H1 (cell line): ENCODE data around the gene ADPRM. TPM values are rescaled to one million over a fixed set of nuclear protein-coding genes. Genes with fewer than 3 reads are reported as not detected.
A peak's percentile ranks its signal among the peaks of the same experiment; 100 is the strongest.
"Not testable (repeated sequence)": the region's sequence is repeated elsewhere in the genome, so short reads cannot be mapped to it uniquely, and the experiment has no call there.

Source experiments
- CTCF ChIA-PET: fragments of 300-600 bp; sonication (Branson Sonifier 250); formaldehyde crosslinking; loops from one replicate; lab custom pipeline; 2021; ENCODE audit not compliant: partially characterized antibody; lab: Charles Lee
- POLR2A ChIA-PET: fragments of 300-600 bp; sonication (Branson Sonifier 250); formaldehyde crosslinking; loops from one replicate; lab custom pipeline; 2021; ENCODE audit warnings: inconsistent platforms; ENCODE audit not compliant: partially characterized antibody; lab: Charles Lee
- DNase-seq, 2 experiments: peaks; one replicate each; pipeline versions ENCODE4 v3.0.0 to v3.0.0-alpha.2; 2010 to 2022; ENCODE audit warnings: low spot score in 2 of 2, low read depth in 1 of 2, mixed read lengths in 1 of 2
- FAIRE-seq: peaks from 2 replicates; lab custom pipeline; 2011; peaks lifted over from hg19 to GRCh38; lab: Jason Lieb, UNC
- H2AFZ ChIP-seq: 2 replicates; pipeline ENCODE4 v1.8.1; 2012; ENCODE audit warnings: low read length, inconsistent platforms
- H2AK5ac ChIP-seq: 2 replicates; pipeline ENCODE4 v1.6.1; 2013; ENCODE audit warnings: low read depth, low read length
- H2BK120ac ChIP-seq: replicated peaks from 2 replicates; pipeline ENCODE3; 2013; ENCODE audit warnings: low read depth, low read length, inconsistent platforms
- H2BK12ac ChIP-seq: 2 replicates; pipeline ENCODE4 v1.6.1; 2013; ENCODE audit warnings: low read depth, low read length
- H2BK15ac ChIP-seq: 2 replicates; pipeline ENCODE4 v1.6.1; 2013; ENCODE audit warnings: low read length
- H2BK20ac ChIP-seq: 2 replicates; pipeline ENCODE4 v1.6.1; 2013; ENCODE audit warnings: low read length
- H2BK5ac ChIP-seq: 2 replicates; pipeline ENCODE4 v1.6.1; 2013; ENCODE audit warnings: low read depth, low read length
- H3K14ac ChIP-seq: 2 replicates; pipeline ENCODE4 v1.6.1; 2013; ENCODE audit warnings: inconsistent platforms; ENCODE audit not compliant: insufficient read length
- H3K18ac ChIP-seq: 2 replicates; pipeline ENCODE4 v1.6.1; 2013; ENCODE audit warnings: low read length; ENCODE audit errors: extremely low read depth
- H3K23ac ChIP-seq: 2 replicates; pipeline ENCODE4 v1.6.1; 2013; ENCODE audit warnings: inconsistent platforms; ENCODE audit not compliant: insufficient read length
- H3K23me2 ChIP-seq: 2 replicates; pipeline ENCODE4 v1.6.1; 2013; ENCODE audit warnings: low read depth, low read length
- H3K27ac ChIP-seq: 2 replicates; pipeline ENCODE4 v1.6.1; 2011; ENCODE audit warnings: low read depth, low read length, inconsistent platforms
- H3K27me3 ChIP-seq, 4 experiments: replicated peaks in 1 of 4; 1 replicate in 1 of 4; 2 replicates in 3 of 4; pipeline versions ENCODE4 v1.6.1 to v1.8.1; 2011 to 2013; ENCODE audit warnings: low read length in 3 of 4, mild to moderate bottlenecking in 3 of 4, inconsistent platforms in 2 of 4, mixed read lengths in 2 of 4, moderate library complexity in 1 of 4; ENCODE audit not compliant: control insufficient read depth in 3 of 4, insufficient read depth in 3 of 4; ENCODE audit errors: extremely low read depth in 1 of 4
- H3K36me3 ChIP-seq, 4 experiments: 2 replicates each; pipeline versions ENCODE4 v1.6.1 to v1.8.1; 2011 to 2013; ENCODE audit warnings: mild to moderate bottlenecking in 4 of 4, low read length in 3 of 4, moderate library complexity in 2 of 4, control low read depth in 1 of 4, inconsistent platforms in 1 of 4; ENCODE audit not compliant: insufficient read depth in 4 of 4, control insufficient read depth in 2 of 4
- H3K4ac ChIP-seq: replicated peaks from 2 replicates; pipeline ENCODE3; 2013; ENCODE audit warnings: low read length, low read depth, mixed read lengths, inconsistent platforms; ENCODE audit not compliant: insufficient read length
- H3K4me1 ChIP-seq, 4 experiments: replicated peaks in 1 of 4; 1 replicate in 1 of 4; 2 replicates in 3 of 4; pipeline versions ENCODE4 v1.6.1 to v1.8.1; 2011 to 2013; ENCODE audit warnings: low read length in 3 of 4, inconsistent platforms in 2 of 4, mixed read lengths in 1 of 4; ENCODE audit not compliant: insufficient read depth in 4 of 4, control insufficient read depth in 3 of 4
- H3K4me2 ChIP-seq, 2 experiments: 2 replicates each; pipeline versions ENCODE4 v1.6.1 to v1.8.1; 2011 to 2013; ENCODE audit warnings: low read depth in 2 of 2, low read length in 2 of 2, control low read depth in 1 of 2, inconsistent platforms in 1 of 2, mild to moderate bottlenecking in 1 of 2; ENCODE audit not compliant: insufficient read depth in 1 of 2
- H3K4me3 ChIP-seq, 4 experiments: fragments of 200-600, 300-600 bp in 1 of 4; sonication (generic), shearing (Covaris generic), sonication (Bioruptor Twin) in 1 of 4; 2 replicates each; pipeline versions ENCODE4 v1.5.1 to v1.8.1; 2011 to 2016; ENCODE audit warnings: low read length in 4 of 4, low read depth in 3 of 4, control low read depth in 2 of 4, inconsistent platforms in 2 of 4, mild to moderate bottlenecking in 2 of 4, mixed read lengths in 1 of 4, moderate library complexity in 1 of 4; ENCODE audit not compliant: insufficient read depth in 2 of 4; ENCODE audit errors: extremely low read depth in 1 of 4
- H3K56ac ChIP-seq: replicated peaks from 2 replicates; pipeline ENCODE3; 2013; ENCODE audit warnings: low read depth, mild to moderate bottlenecking, mixed read lengths, low read length, inconsistent platforms; ENCODE audit not compliant: insufficient read length
- H3K79me1 ChIP-seq: 2 replicates; pipeline ENCODE4 v1.6.1; 2013; ENCODE audit warnings: low read depth, low read length, control low read depth
- H3K79me2 ChIP-seq, 2 experiments: 2 replicates each; pipeline versions ENCODE4 v1.6.1 to v1.8.1; 2012 to 2013; ENCODE audit warnings: low read length in 2 of 2, mild to moderate bottlenecking in 2 of 2, inconsistent platforms in 1 of 2; ENCODE audit not compliant: insufficient read depth in 2 of 2, control insufficient read depth in 1 of 2
- H3K9ac ChIP-seq, 4 experiments: replicated peaks in 1 of 4; 1 replicate in 1 of 4; 2 replicates in 3 of 4; pipeline versions ENCODE4 v1.6.1 to v1.8.1; 2011 to 2013; ENCODE audit warnings: low read depth in 3 of 4, low read length in 3 of 4, control low read depth in 2 of 4, mild to moderate bottlenecking in 2 of 4, moderate library complexity in 2 of 4, inconsistent platforms in 1 of 4; ENCODE audit errors: extremely low read depth in 1 of 4
- H3K9me3 ChIP-seq, 2 experiments: 2 replicates each; pipeline versions ENCODE4 v1.6.1 to v1.8.1; 2012 to 2013; ENCODE audit warnings: mild to moderate bottlenecking in 2 of 2, moderate library complexity in 2 of 2, control low read depth in 1 of 2, inconsistent platforms in 1 of 2, low read depth in 1 of 2, low read length in 1 of 2, mixed read lengths in 1 of 2; ENCODE audit not compliant: insufficient read depth in 2 of 2
- H4K20me1 ChIP-seq, 2 experiments: replicated peaks in 1 of 2; 2 replicates each; pipeline versions ENCODE3 to v1.8.1; 2011 to 2013; ENCODE audit warnings: inconsistent platforms in 2 of 2, low read length in 2 of 2, mild to moderate bottlenecking in 1 of 2; ENCODE audit not compliant: insufficient read depth in 2 of 2, control insufficient read depth in 1 of 2
- H4K5ac ChIP-seq: 2 replicates; pipeline ENCODE4 v1.6.1; 2013; ENCODE audit warnings: low read length, low read depth, mixed read lengths, inconsistent platforms; ENCODE audit not compliant: insufficient read length
- H4K8ac ChIP-seq: 2 replicates; pipeline ENCODE4 v1.8.0; 2013; ENCODE audit warnings: mild to moderate bottlenecking, moderate library complexity, low read length, inconsistent platforms; ENCODE audit not compliant: insufficient read depth; ENCODE audit errors: extremely low read depth
- H4K91ac ChIP-seq: replicated peaks from 2 replicates; pipeline ENCODE3; 2013; ENCODE audit warnings: low read length, mixed read lengths, inconsistent platforms; ENCODE audit not compliant: insufficient read length
- WGBS, 2 experiments: shearing (Covaris generic) in 1 of 2; methylation state at CpG; one replicate each; pipeline versions ENCODE4 v1.1.6 to v1.1.7; 2013 to 2015; ENCODE audit warnings: low lambda C conversion rate in 2 of 2, mixed read lengths in 2 of 2, inconsistent platforms in 1 of 2, low coverage in 1 of 2, missing lambda C conversion rate in 1 of 2; ENCODE audit not compliant: insufficient replicate concordance in 2 of 2, insufficient coverage in 1 of 2, insufficient read length in 1 of 2; ENCODE audit errors: extremely low coverage in 1 of 2, missing lambda C conversion rate in 1 of 2; 5-methylcytosine and 5-hydroxymethylcytosine counted together
- polyA plus RNA-seq, 7 experiments: library from polyadenylated mRNA; depleted of rRNA in 3 of 7; stranded (reverse) in 5 of 7; unstranded in 2 of 7; fragments of >200 nt in 5 of 7; fragments of 200-250 nt in 2 of 7; gene quantifications; 1 replicate in 5 of 7; 2 replicates in 1 of 7; 4 replicates in 1 of 7; pipeline versions ENCODE4 v1.2.1 to v1.2.3, GENCODE V29; 2011 to 2013; ENCODE audit warnings: missing spikeins in 2 of 7, mixed read lengths in 2 of 7
- total RNA-seq: library from RNA; stranded (reverse); fragmentation: NEBNext Ultra II Directional; extraction: Animal tissue kit (Norgen Biotek cat#: 25700); gene quantifications from 2 replicates; pipeline ENCODE4 v1.2.1, GENCODE V29; 2021

ADPRM gene
- total and polyA plus RNA-seq, 2 of the 8 experiments (the other 6 are each of a cell fraction or from before 2014, with no cell fraction given) = 6.7 to 7.9 TPM

DNA sequence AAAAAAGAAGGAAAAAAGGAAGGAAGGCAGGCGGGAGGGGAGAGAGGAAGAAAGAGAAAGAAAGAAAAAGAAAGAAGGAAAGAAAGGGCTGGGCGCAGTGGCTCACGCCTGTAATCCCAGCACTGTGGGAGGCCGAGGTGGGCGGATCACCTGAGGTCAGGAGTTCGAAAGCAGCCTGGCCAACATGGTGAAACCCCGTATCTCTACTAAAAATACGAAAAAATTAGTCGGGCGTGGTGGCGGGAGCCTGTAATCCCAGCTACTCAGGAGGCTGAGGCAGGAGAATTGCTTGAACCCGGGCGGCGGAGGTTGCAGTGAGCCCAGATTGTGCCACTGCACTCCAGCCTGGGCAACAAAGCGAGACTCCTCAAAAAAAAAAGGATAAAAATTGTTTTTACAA lies 32.9 kb downstream of the ADPRM start:
- H3K23me2 ChIP-seq, H3K27ac ChIP-seq, H4K20me1 ChIP-seq, H3K36me3 ChIP-seq, H3K79me2 ChIP-seq, H2AK5ac ChIP-seq, H4K8ac ChIP-seq, H3K56ac ChIP-seq, H2BK120ac ChIP-seq, H2BK20ac ChIP-seq, H3K27me3 ChIP-seq, H3K4ac ChIP-seq, H2AFZ ChIP-seq, H4K5ac ChIP-seq, H3K79me1 ChIP-seq, H4K91ac ChIP-seq, H3K18ac ChIP-seq, FAIRE-seq, H3K9me3 ChIP-seq, H2BK12ac ChIP-seq, H3K14ac ChIP-seq, H3K23ac ChIP-seq, H2BK5ac ChIP-seq, H2BK15ac ChIP-seq: not testable (repeated sequence)
- ChIA-PET POLR2A (interaction anchor here (1.2 to 2.4 kb wide), 7 partner anchors 9 to 113 kb away, joined by 3 to 9 read pairs (median 5); partner anchors contain the start of genes ADPRM and SCO1), CTCF (interaction anchor here (0.6 to 1.1 kb wide), 2 partner anchors 17 to 817 kb away, joined by 3 to 4 read pairs; no protein-coding TSS in a partner anchor)
- Histone ChIP-seq H3K4me2 (peak overlapping the region; percentile 53 to 65), H3K4me3 (peak overlapping the region; percentile 58 to 73 (median 64)), H3K4me1 (peaks cover 0 to 10% (median 3%) of the 10 kb centered on the region in 4 experiments; a peak in 6 of 7 replicates), H3K9ac (peak overlapping the region in 1 of 4 experiments; percentile 89; a peak in 3 of 7 replicates)
- 6% methylated on average over 14 of the region's 15 CpGs; no CpG with 5 or more reads in 1 of the 2 experiments for WGBS, 2 experiments
- DNase-seq = peak in 1 of 2 experiments; percentile 35
